Lower leg skin (tissue), 3 donors: ENCODE data around the gene DDC.

Experiments used
- POLR2A ChIP-seq, 2 donors: fragments of 450-650 bp; IDR thresholded peaks; one replicate each; pipeline ENCODE4 v1.6.1; 2016 to 2017; ENCODE audit warnings: antibody characterized with exemption in 2 of 2, mild to moderate bottlenecking in 1 of 2, moderate library complexity in 1 of 2
- TF ChIP-seq, protein P1 (sequence below), 3 donors: fragments of 450-650 bp; IDR thresholded peaks; one replicate each; pipeline ENCODE4 v1.5.1; 2016; ENCODE audit warnings: antibody characterized with exemption in 3 of 3, mild to moderate bottlenecking in 3 of 3, moderate library complexity in 2 of 3

DNA sequence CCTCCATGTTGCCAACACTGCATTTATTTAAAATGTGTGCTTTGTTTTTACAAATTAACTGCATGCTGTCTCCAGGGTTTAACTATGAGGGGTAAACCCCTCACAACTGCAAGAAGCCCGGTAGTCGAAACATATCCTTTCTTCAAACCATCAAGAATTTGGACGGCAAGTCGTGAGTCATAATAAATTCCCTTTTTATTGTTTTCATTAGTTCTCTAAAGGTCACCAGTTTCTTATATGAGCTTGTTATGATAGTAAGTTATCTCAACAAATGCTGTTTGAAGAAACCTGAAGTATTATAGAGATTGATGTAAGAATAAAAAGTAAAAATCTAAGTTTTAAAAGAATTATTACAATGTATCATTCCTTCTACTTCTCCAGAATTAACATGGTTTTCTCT, 102.8 kb downstream of the DDC start:
- TF ChIP-seq, protein P1, sequence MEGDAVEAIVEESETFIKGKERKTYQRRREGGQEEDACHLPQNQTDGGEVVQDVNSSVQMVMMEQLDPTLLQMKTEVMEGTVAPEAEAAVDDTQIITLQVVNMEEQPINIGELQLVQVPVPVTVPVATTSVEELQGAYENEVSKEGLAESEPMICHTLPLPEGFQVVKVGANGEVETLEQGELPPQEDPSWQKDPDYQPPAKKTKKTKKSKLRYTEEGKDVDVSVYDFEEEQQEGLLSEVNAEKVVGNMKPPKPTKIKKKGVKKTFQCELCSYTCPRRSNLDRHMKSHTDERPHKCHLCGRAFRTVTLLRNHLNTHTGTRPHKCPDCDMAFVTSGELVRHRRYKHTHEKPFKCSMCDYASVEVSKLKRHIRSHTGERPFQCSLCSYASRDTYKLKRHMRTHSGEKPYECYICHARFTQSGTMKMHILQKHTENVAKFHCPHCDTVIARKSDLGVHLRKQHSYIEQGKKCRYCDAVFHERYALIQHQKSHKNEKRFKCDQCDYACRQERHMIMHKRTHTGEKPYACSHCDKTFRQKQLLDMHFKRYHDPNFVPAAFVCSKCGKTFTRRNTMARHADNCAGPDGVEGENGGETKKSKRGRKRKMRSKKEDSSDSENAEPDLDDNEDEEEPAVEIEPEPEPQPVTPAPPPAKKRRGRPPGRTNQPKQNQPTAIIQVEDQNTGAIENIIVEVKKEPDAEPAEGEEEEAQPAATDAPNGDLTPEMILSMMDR (IDR thresholded peaks at IDR 0.05) = no peak
- no peak for TF ChIP-seq POLR2A (IDR thresholded peaks at IDR 0.05)
